Measurements from ENCODE around the gene LIMK1. TPM values are rescaled to one million over a fixed set of nuclear protein-coding genes. Genes with fewer than 3 reads are reported as not detected.

Gene LIMK1
- total RNA-seq, 6 donors from 2014 or later = 15.9 to 51.9 (median 33.0) TPM

DNA sequence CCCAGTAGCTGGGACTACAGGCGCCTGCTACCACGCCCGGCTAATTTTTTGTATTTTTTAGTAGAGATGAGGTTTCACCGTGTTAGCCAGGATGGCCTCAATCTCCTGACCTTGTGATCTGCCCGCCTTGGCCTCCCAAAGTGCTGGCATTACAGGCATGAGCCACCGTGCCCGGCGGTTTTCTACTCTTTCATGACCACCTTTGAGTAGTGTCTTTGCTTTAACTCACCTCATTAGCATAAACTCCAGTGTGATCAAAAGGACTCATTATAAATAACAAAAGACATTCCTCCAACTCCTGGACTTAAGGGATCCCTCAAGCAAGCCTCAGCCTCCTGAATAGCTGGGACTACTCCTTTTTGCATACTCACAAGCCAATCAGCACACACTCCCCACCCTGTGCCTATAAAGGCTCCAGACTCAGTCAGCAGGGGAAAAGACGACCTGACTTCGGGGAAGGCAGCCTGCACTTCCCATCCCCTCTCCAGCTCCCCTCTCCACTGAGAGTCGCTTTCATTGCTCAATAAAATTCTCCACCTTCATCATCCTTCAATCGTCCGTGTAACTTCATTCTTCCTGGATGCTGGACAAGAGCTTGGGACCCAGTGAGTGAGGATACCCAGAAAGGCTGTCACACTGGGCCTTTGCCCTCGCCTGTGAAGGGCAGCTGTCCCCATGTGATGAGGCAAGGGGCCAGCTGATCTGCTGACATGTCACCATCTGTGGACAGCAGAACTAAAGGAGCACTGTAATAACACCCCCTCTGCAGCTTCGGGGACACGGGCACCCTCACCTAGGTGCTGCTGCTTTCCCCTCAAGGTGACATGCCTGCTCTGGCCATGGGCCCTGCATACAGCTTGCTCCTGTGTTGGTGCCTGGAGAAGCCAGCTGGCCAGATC lies 55.6 kb downstream of the LIMK1 start:
- WGBS, 2 donors = 91 to 92% methylated on average over 16 of the region's 16 CpGs
- Histone ChIP-seq H3K4me3 (no peak overlapping the region), H3K9me3 (no peaks in the 10 kb centered on the region), H3K4me1 (no peaks in the 10 kb centered on the region), H3K36me3 (no peaks in the 10 kb centered on the region), H3K27me3 (no peaks in the 10 kb centered on the region), H3K27ac (peak overlapping the region in 2 of 4 donors; percentile 5 to 35)
- TF ChIP-seq, protein P1, sequence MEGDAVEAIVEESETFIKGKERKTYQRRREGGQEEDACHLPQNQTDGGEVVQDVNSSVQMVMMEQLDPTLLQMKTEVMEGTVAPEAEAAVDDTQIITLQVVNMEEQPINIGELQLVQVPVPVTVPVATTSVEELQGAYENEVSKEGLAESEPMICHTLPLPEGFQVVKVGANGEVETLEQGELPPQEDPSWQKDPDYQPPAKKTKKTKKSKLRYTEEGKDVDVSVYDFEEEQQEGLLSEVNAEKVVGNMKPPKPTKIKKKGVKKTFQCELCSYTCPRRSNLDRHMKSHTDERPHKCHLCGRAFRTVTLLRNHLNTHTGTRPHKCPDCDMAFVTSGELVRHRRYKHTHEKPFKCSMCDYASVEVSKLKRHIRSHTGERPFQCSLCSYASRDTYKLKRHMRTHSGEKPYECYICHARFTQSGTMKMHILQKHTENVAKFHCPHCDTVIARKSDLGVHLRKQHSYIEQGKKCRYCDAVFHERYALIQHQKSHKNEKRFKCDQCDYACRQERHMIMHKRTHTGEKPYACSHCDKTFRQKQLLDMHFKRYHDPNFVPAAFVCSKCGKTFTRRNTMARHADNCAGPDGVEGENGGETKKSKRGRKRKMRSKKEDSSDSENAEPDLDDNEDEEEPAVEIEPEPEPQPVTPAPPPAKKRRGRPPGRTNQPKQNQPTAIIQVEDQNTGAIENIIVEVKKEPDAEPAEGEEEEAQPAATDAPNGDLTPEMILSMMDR (IDR thresholded peaks at IDR 0.05) = no peak
- TF ChIP-seq POLR2AphosphoS5 (IDR thresholded peaks at IDR 0.05) (no peak), EP300 (IDR thresholded peaks at IDR 0.05) (no peak), POLR2A (IDR thresholded peaks at IDR 0.05) (no peak)
- ATAC-seq (ENCODE audit: low FRiP score in 2 of 2) (no peak), DNase-seq (no peak)

GRCh38 chr7:74141705-74142104 lies 58.1 kb downstream of the LIMK1 start:
- no peaks in the 10 kb centered on the region for H3K27me3 ChIP-seq

GRCh38 chr7:74143383-74143782 lies 59.8 kb downstream of the LIMK1 start:
- Histone ChIP-seq H3K27me3 (no peaks in the 10 kb centered on the region), H3K36me3 (no peaks in the 10 kb centered on the region), H3K9me3 (no peaks in the 10 kb centered on the region), H3K4me3 (no peak overlapping the region), H3K4me1 (no peaks in the 10 kb centered on the region), H3K27ac (no peak overlapping the region)
- DNase-seq (no peak), ATAC-seq (ENCODE audit: low FRiP score in 2 of 2) (no peak)
- TF ChIP-seq POLR2A (IDR thresholded peaks at IDR 0.05) = no peak
- no peak for TF ChIP-seq EP300 (IDR thresholded peaks at IDR 0.05)
- TF ChIP-seq POLR2AphosphoS5 (IDR thresholded peaks at IDR 0.05) = no peak
- TF ChIP-seq, protein P1 (IDR thresholded peaks at IDR 0.05) = no peak
- 64 to 76% methylated on average over 6 of the region's 6 CpGs for WGBS, 2 donors

More at GRCh38 chr7:74141705-74142104, 58.1 kb downstream of the LIMK1 start:
- no peak for DNase-seq
- Histone ChIP-seq H3K4me3 (no peak overlapping the region), H3K27ac (no peak overlapping the region), H3K36me3 (no peaks in the 10 kb centered on the region), H3K4me1 (no peaks in the 10 kb centered on the region), H3K9me3 (no peaks in the 10 kb centered on the region)
- no peak for TF ChIP-seq POLR2A (IDR thresholded peaks at IDR 0.05)
- TF ChIP-seq, protein P1 (IDR thresholded peaks at IDR 0.05) = no peak
- no peak for TF ChIP-seq EP300 (IDR thresholded peaks at IDR 0.05)
- no peak for TF ChIP-seq POLR2AphosphoS5 (IDR thresholded peaks at IDR 0.05)
- 38 to 44% methylated on average over 1 of the region's 1 CpG for WGBS, 2 donors
- ATAC-seq (ENCODE audit: low FRiP score in 2 of 2) = no peak

GRCh38 chr7:74148491-74148890 lies 64.9 kb downstream of the LIMK1 start:
- Histone ChIP-seq H3K9me3 (no peaks in the 10 kb centered on the region), H3K36me3 (no peaks in the 10 kb centered on the region), H3K27ac (no peak overlapping the region), H3K27me3 (no peaks in the 10 kb centered on the region), H3K4me1 (no peaks in the 10 kb centered on the region), H3K4me3 (no peak overlapping the region)
- no peak for ATAC-seq (ENCODE audit: low FRiP score in 2 of 2)
- DNase-seq = no peak
- TF ChIP-seq POLR2AphosphoS5 (IDR thresholded peaks at IDR 0.05) (no peak), EP300 (IDR thresholded peaks at IDR 0.05) (no peak), POLR2A (IDR thresholded peaks at IDR 0.05) (no peak)
- TF ChIP-seq, protein P1 (IDR thresholded peaks at IDR 0.05) = no peak
- WGBS, 2 donors = 95 to 97% methylated on average over 1 of the region's 1 CpG
